ENCODE measurements around the gene GNG4. TPM values are rescaled to one million over a fixed set of nuclear protein-coding genes. Genes with fewer than 3 reads are reported as not detected.
"Not testable (repeated sequence)": the region's sequence is repeated elsewhere in the genome, so short reads cannot be mapped to it uniquely, and the experiment has no call there.

Gene GNG4
- total and polyA plus RNA-seq, 3 donors from 2014 or later: 2.9 to 3.3 (median 3.2) TPM

DNA sequence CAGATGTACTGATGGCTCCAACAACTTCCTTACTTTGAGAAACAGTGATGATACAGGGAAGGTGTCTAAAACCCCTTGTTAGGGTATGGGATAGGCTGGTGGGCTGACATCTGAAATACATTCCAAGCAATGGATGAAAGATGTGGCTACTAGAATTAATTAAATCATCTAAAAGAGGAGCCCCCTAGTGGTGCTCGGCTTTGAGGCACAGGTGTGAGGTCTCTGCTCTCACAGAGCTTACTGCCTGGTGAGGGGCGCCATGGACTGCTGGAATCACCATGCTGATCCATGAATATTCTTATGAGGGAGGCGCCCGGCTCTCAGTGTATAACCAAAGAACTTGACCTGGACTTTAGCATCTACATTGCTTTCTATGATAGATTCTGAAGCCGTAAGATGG, 48.5 kb downstream of the GNG4 start:
- intact Hi-C loops (cut with DNase I; ENCODE audit: low total_unique reads): no loop called here
- DNase-seq: peak; percentile 53
- 83 to 93% methylated on average over 5 of the region's 5 CpGs for WGBS, 2 donors
- H3K4me3 ChIP-seq: no peak overlapping the region
- H3K36me3 ChIP-seq (ENCODE audit: low read depth, missing control alignments): no peaks in the 10 kb centered on the region
- no peak overlapping the region for H3K27ac ChIP-seq
- H3K4me1 ChIP-seq: no peaks in the 10 kb centered on the region
- no peaks in the 10 kb centered on the region for H3K9me3 ChIP-seq
- no peak for TF ChIP-seq POLR2A (IDR thresholded peaks at IDR 0.05)
- TF ChIP-seq, protein P1, sequence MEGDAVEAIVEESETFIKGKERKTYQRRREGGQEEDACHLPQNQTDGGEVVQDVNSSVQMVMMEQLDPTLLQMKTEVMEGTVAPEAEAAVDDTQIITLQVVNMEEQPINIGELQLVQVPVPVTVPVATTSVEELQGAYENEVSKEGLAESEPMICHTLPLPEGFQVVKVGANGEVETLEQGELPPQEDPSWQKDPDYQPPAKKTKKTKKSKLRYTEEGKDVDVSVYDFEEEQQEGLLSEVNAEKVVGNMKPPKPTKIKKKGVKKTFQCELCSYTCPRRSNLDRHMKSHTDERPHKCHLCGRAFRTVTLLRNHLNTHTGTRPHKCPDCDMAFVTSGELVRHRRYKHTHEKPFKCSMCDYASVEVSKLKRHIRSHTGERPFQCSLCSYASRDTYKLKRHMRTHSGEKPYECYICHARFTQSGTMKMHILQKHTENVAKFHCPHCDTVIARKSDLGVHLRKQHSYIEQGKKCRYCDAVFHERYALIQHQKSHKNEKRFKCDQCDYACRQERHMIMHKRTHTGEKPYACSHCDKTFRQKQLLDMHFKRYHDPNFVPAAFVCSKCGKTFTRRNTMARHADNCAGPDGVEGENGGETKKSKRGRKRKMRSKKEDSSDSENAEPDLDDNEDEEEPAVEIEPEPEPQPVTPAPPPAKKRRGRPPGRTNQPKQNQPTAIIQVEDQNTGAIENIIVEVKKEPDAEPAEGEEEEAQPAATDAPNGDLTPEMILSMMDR (IDR thresholded peaks at IDR 0.05): peak in 1 of 3 experiments; percentile 15
- no peaks in the 10 kb centered on the region for H3K27me3 ChIP-seq

DNA sequence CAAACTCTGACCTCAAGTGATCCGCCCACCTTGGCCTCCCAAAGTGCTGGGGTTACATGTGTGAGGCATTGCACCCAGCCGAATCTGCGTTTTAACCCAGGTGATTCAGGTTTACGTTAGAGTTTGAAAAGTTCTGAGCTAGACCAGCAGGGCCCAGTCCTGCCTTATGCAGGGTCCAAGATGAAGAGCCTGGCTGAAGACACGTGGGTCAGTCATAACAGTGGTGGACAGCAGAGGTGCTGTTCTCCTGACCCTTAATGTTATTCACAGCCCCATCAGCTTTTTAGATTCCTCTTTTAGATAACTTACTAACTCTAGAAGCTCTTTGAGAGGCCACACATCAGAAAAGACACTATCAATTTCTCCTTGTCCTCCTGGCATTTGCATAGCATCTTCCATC, 50.0 kb downstream of the GNG4 start:
- Histone ChIP-seq H3K36me3 (ENCODE audit: low read depth, missing control alignments) (no peaks in the 10 kb centered on the region), H3K9me3 (no peaks in the 10 kb centered on the region), H3K4me1 (no peaks in the 10 kb centered on the region), H3K27ac (no peak overlapping the region), H3K27me3 (no peaks in the 10 kb centered on the region), H3K4me3 (no peak overlapping the region)
- intact Hi-C loops (cut with DNase I; ENCODE audit: low total_unique reads): no loop called here
- TF ChIP-seq, protein P1 (IDR thresholded peaks at IDR 0.05): no peak
- TF ChIP-seq POLR2A (IDR thresholded peaks at IDR 0.05): no peak
- 78 to 88% methylated on average over 5 of the region's 5 CpGs for WGBS, 2 donors
- DNase-seq: no peak

DNA sequence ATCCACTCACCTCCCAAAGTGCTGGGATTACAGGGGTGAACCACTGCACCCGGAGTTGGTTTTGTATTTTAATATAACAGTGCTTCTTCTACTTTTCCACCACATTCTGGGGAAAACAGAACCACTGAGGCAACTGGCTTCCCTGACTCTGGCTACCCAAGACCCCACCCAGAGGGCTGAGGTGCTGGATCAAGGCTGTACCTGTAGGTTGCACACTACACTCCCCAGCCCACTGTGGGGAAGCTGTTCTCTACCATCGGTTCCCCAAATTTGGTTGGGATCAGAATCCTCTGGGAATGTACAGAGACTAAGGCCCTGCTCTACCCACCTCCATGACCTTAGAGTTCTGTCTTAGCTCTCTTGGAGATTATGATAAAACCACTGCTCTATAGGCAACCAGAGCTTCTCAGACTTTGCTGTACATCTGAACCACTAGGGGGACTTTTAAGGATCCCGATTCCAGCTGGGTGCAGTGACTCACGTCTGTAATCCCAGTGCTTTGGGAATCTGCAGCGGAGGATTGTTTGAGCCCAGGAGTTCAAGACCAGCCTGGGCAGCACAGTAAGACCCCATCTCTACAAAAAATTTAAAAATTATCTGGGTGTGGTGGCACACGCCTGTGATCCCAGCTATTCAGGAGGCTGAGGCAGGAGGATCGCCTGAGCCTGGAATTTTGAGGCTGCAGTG, 51.6 kb downstream of the GNG4 start:
- intact Hi-C loops (cut with DNase I; ENCODE audit: low total_unique reads): no loop called here
- no peak for DNase-seq
- Histone ChIP-seq H3K27ac (no peak overlapping the region), H3K36me3 (ENCODE audit: low read depth, missing control alignments) (no peaks in the 10 kb centered on the region), H3K27me3 (no peaks in the 10 kb centered on the region), H3K9me3 (no peaks in the 10 kb centered on the region), H3K4me1 (no peaks in the 10 kb centered on the region), H3K4me3 (no peak overlapping the region)
- 79 to 85% methylated on average over 7 of the region's 7 CpGs for WGBS, 2 donors
- TF ChIP-seq POLR2A (IDR thresholded peaks at IDR 0.05): no peak
- TF ChIP-seq, protein P1 (IDR thresholded peaks at IDR 0.05): no peak

DNA sequence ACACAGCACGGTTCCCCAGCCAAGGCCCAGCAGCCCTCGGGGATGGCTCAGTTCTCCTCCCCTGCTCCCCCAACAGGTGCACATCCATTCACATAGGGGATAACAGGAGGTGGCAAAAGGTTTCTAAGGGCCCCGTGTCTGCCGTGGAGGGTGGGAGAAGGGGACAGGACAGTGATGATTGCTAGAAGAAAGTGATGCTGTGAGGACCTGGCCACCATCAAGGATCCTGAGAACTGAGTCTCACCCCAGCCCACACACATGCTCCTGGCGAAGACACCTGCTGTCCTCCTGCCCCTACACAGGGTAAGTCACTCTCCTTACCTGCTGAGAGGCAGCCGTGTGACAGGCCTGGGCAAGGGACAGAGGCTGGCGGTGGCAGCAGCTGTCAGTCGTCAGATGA, 54.5 kb downstream of the GNG4 start:
- 73 to 86% methylated on average over 8 of the region's 8 CpGs for WGBS, 2 donors

DNA sequence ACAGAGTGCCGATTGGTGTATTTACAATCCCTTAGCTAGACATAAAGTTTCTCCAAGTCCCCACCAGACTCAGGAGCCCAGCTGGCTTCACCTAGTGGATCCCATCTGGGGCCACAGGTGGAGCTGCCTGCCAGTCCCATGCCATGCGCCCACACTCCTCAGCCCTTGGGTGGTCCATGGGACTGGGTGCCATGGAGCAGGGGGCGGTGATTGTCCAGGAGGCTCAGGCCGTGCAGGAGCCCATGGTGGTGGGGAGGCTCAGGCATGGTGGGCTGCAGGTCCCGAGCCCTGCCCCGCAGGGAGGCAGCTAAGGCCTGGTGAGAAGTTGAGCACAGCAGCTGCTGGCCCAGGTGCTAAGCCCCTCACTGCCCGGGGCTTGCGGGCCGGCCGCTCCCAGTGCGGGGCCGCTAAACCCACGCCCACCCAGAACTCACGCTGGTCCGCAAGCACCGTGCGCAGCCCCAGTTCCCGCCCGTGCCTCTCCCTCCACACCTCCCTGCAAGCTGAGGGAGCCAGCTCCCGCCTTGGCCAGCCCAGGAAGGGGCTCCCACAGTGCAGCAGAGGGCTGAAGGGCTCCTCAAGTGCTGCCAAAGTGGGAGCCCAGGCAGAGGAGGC, 55.2 kb downstream of the GNG4 start:
- peak overlapping the region in 1 of 2 donors; percentile 5 for H3K4me3 ChIP-seq
- H3K4me1 ChIP-seq; H3K27ac ChIP-seq; H3K9me3 ChIP-seq; intact Hi-C loops (cut with DNase I; ENCODE audit: low total_unique reads); DNase-seq; H3K27me3 ChIP-seq; H3K36me3 ChIP-seq (ENCODE audit: low read depth, missing control alignments): not testable (repeated sequence)
- WGBS, 2 donors: 40 to 81% methylated on average over 1 to 12 of the region's 20 CpGs

More for the DNA sequence above, 54.5 kb downstream of the GNG4 start:
- no peak for DNase-seq
- no peaks in the 10 kb centered on the region for H3K9me3 ChIP-seq
- H3K36me3 ChIP-seq (ENCODE audit: low read depth, missing control alignments): no peaks in the 10 kb centered on the region
- H3K27me3 ChIP-seq: no peaks in the 10 kb centered on the region
- H3K4me1 ChIP-seq: no peaks in the 10 kb centered on the region
- intact Hi-C loops (cut with DNase I; ENCODE audit: low total_unique reads): no loop called here
- no peak overlapping the region for H3K27ac ChIP-seq
- no peak for TF ChIP-seq POLR2A (IDR thresholded peaks at IDR 0.05)
- TF ChIP-seq, protein P1 (IDR thresholded peaks at IDR 0.05): no peak
- H3K4me3 ChIP-seq: no peak overlapping the region
